Ramos (cell line): ENCODE data around the gene FOLR1.

ENCODE experiments used
- in situ Hi-C: fragments of 300-500 bp; cut with MboI; formaldehyde crosslinking; loops from one replicate; pipeline ENCODE4 v1.14.3; 2022; ENCODE audit warnings: low sequenced_read_pairs; ENCODE audit not compliant: unreplicated experiment

Gene FOLR1

DNA sequence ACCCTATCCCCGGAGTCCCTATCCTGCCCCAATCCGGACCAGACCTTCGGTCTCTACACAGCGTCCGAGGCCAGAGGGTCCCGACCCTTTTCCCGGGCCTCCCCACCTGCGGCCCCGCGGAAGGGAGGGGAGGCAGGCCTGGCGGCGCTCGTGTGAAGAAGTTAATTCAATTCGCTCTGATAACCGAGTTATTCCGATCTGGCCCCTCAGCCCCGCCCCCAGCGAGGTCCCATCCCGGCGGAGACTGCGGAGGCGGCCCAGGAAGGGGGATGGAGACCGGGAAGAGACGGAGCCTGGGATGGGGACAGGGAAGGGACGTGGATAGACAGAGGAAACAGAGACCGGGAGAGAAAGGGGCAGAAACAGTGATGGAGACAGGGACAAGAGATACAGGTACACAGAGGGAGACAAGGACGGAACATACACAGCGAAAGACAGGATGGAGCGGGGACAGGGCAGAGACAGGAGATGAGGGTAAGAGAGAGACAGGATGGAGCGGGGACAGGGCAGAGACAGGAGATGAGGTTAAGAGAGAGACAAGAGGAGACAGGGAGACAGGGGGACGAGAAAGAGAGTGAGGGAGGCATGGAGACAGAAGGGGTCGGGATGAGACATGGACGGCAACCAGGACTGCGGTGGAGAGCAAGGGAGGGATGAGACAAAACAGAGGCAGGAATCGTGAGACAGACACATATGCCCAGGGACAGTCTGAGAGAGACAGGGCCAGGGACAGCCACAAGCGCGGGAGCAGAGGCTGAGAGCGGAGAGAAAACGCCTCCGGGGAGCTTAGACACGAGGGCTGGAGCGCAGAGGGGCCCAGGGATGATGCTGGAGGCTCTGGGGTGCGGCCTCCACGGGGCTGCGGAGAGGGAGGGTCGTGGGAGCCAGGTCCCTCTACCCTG, 52.7 kb downstream of the FOLR1 start:
- in situ Hi-C loops = no loop called here

DNA sequence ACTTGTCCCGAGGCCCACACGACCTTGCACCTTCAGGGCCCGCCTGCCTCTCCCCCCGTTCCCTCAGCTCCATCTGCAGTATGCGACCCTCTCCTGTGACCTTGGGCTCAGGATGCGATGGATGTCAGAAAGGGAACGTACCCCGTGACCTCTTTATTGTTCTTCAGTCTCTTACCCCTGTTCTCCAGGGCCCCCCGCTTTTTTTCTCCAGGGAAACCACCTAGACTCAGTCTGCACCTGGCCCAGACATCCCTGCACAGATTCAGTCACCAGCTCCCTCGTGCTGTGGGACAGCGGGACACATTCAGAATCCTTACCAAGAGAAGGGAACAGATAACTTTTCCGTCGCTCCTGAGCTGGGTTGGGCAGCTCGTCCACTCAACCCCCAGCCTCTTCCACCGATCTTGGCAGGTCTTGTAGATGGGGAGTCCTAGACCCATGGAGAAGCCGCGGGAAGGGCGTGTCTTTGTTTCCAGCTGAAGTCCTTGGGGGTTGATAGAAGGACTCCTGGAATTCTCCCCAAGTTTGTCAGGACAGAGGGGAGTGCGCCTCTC, 53.4 kb downstream of the FOLR1 start:
- in situ Hi-C loops = no loop called here
